GM12873 (cell line): ENCODE results near the gene DCTN1.

Experiments
- CTCF ChIP-seq: IDR thresholded peaks from 2 replicates; pipeline ENCODE4 v1.5.1; 2012; ENCODE audit warnings: low read depth, mild to moderate bottlenecking, moderate library complexity, low read length, control low read depth; ENCODE audit not compliant: insufficient read depth; ENCODE audit errors: missing control alignments

Gene DCTN1

GRCh38 chr2:74357627-74358026, 22.5 kb downstream of the DCTN1 start:
- no peak for TF ChIP-seq CTCF

- TF ChIP-seq CTCF = no peak
These were observed 30.2 kb downstream of the DCTN1 start for GRCh38 chr2:74349889-74350288.

- TF ChIP-seq CTCF = no peak
These were observed 32.4 kb downstream of the DCTN1 start for GRCh38 chr2:74347742-74348141.

GRCh38 chr2:74347303-74347702, 32.8 kb downstream of the DCTN1 start:
- TF ChIP-seq CTCF = no peak

GRCh38 chr2:74345272-74345943, 34.7 kb downstream of the DCTN1 start:
- no peak for TF ChIP-seq CTCF

- no peak for TF ChIP-seq CTCF
These were observed 36.8 kb downstream of the DCTN1 start, which contains the start of gene SLC4A5 for GRCh38 chr2:74343316-74343715. Gene SLC4A5, minus strand, starts transcription at chr2:74343416. Its CDS starts 28,393 bp downstream, at chr2:74315023.

- peak; percentile 91 for TF ChIP-seq CTCF
These were observed 45.2 kb downstream of the DCTN1 start for GRCh38 chr2:74334931-74335333.
